Activated T-helper 17 cell treated with anti-CD3 and anti-CD28 coated beads, Interleukin-2, amount 50 U/mL, for 72 hours (primary cell): ENCODE results near the gene TNFSF9. TPM values are rescaled to one million over a fixed set of nuclear protein-coding genes. Genes with fewer than 3 reads are reported as not detected.

ENCODE experiments used
- total RNA-seq, 2 donors: library from RNA; stranded (reverse); gene quantifications; one replicate each; pipeline ENCODE4 v1.2.3, GENCODE V29; 2022

TNFSF9 gene
- total RNA-seq, 2 donors from 2014 or later = 2.9 to 6.0 TPM

Other genes starting within 250 kb of the TNFSF9 start
- gene ACER1, start 197.4 kb upstream of the TNFSF9 start, total RNA-seq = not detected
- 100 to 1,000 TPM; 153 to 217 TPM for gene CLPP, start 169.5 kb upstream of the TNFSF9 start, total RNA-seq
- 10 to 100 TPM; 41.1 to 69.7 TPM for gene ALKBH7, start 158.2 kb upstream of the TNFSF9 start, total RNA-seq
- 1 to 10 TPM; 1.9 to 2.8 TPM for gene PSPN, start 155.1 kb upstream of the TNFSF9 start, total RNA-seq
- 10 to 100 TPM; 53.8 to 56.1 TPM for gene GTF2F1, start 137.9 kb upstream of the TNFSF9 start, total RNA-seq
- gene KHSRP, start 106.2 kb upstream of the TNFSF9 start, total RNA-seq = 100 to 1,000 TPM; 214 to 354 TPM
- gene SLC25A41, start 97.3 kb upstream of the TNFSF9 start, total RNA-seq = not detected
- gene SLC25A23, start 71.2 kb upstream of the TNFSF9 start, total RNA-seq = 1 to 10 TPM; 7.8 to 7.9 TPM
- 1 to 10 TPM in 1 of 2 donors, not detected in 1; 2.2 TPM for gene CRB3, start 66.8 kb upstream of the TNFSF9 start, total RNA-seq
- 10 to 100 TPM; 64.3 to 73.2 TPM for gene DENND1C, start 49.2 kb upstream of the TNFSF9 start, total RNA-seq
- 1 to 10 TPM; 2.6 to 2.7 TPM for gene TUBB4A, start 28.7 kb upstream of the TNFSF9 start, total RNA-seq
- gene CD70, start 60.1 kb downstream of the TNFSF9 start, total RNA-seq = 10 to 100 TPM; 41.1 to 53.1 TPM
- 10 to 100 TPM; 13.5 to 48.5 TPM for gene TNFSF14, start 139.1 kb downstream of the TNFSF9 start, total RNA-seq
- 1 to 10 TPM in 1 of 2 donors, under 1 TPM in 1; 0.99 to 4.3 TPM for gene C3, start 189.6 kb downstream of the TNFSF9 start, total RNA-seq
- 10 to 100 TPM; 49.8 to 64.7 TPM for gene GPR108, start 206.6 kb downstream of the TNFSF9 start, total RNA-seq
- 10 to 100 TPM; 38.0 to 99.4 TPM for gene TRIP10, start 208.7 kb downstream of the TNFSF9 start, total RNA-seq
- gene SH2D3A, start 236.4 kb downstream of the TNFSF9 start, total RNA-seq = 10 to 100 TPM; 21.1 to 21.2 TPM
- 100 to 1,000 TPM; 110 to 114 TPM for gene VAV1, start 241.7 kb downstream of the TNFSF9 start, total RNA-seq